Neural progenitor cell (in vitro differentiated cells): Measurements from ENCODE around the gene SLC27A1. TPM values are rescaled to one million over a fixed set of nuclear protein-coding genes. Genes with fewer than 3 reads are reported as not detected.

Experiments used
- DNase-seq: peaks from one replicate; pipeline ENCODE4 v3.0.0-alpha.2; 2016; ENCODE audit warnings: low spot score
- H2AFZ ChIP-seq: fragments of 200-600 bp; sonication (generic); replicated peaks from 2 replicates; pipeline ENCODE4 v1.6.1; 2016; ENCODE audit warnings: antibody characterized with exemption
- H3F3A ChIP-seq: fragments of 200-600 bp; sonication (generic); 2 replicates; pipeline ENCODE4 v1.6.1; 2016; ENCODE audit warnings: antibody characterized with exemption, low read depth
- H3K27ac ChIP-seq: fragments of 200-600 bp; sonication (generic); 2 replicates; pipeline ENCODE4 v1.5.1; 2016; ENCODE audit warnings: mild to moderate bottlenecking
- H3K27me3 ChIP-seq: fragments of 200-600 bp; sonication (generic); 2 replicates; pipeline ENCODE4 v1.6.1; 2016; ENCODE audit warnings: mild to moderate bottlenecking, moderate library complexity
- H3K36me3 ChIP-seq: fragments of 200-600 bp; sonication (generic); 2 replicates; pipeline ENCODE4 v1.5.1; 2016
- H3K4me1 ChIP-seq: fragments of 200-600 bp; sonication (generic); 2 replicates; pipeline ENCODE4 v1.6.1; 2016; ENCODE audit warnings: mixed run types
- H3K4me2 ChIP-seq: fragments of 200-600 bp; sonication (generic); 2 replicates; pipeline ENCODE4 v1.6.1; 2016
- H3K4me3 ChIP-seq: fragments of 200-600 bp; sonication (generic); 2 replicates; pipeline ENCODE4 v1.5.1; 2016
- H3K79me2 ChIP-seq: fragments of 200-600 bp; sonication (generic); 2 replicates; pipeline ENCODE4 v1.6.1; 2016; ENCODE audit warnings: low read depth
- H3K9ac ChIP-seq: fragments of 200-600 bp; sonication (generic); 2 replicates; pipeline ENCODE4 v1.6.1; 2016
- H3K9me3 ChIP-seq: fragments of 200-600 bp; sonication (generic); 2 replicates; pipeline ENCODE4 v1.5.1; 2016; ENCODE audit warnings: low read depth
- H4K20me1 ChIP-seq: fragments of 200-600 bp; sonication (generic); 2 replicates; pipeline ENCODE4 v1.6.1; 2016; ENCODE audit warnings: low read depth
- H3K27ac Mint-ChIP-seq: 3 replicates; pipeline ENCODE4 v1.8.0; 2021; ENCODE audit warnings: mixed read lengths
- H3K27me3 Mint-ChIP-seq: 2 replicates; pipeline ENCODE4 v1.8.0; 2022; ENCODE audit warnings: low read depth, mild to moderate bottlenecking, inconsistent platforms, moderate library complexity, mixed read lengths; ENCODE audit not compliant: insufficient read depth
- H3K36me3 Mint-ChIP-seq: 3 replicates; pipeline ENCODE4 v1.8.0; 2021; ENCODE audit warnings: mixed read lengths
- H3K4me1 Mint-ChIP-seq: 3 replicates; pipeline ENCODE4 v1.8.0; 2021; ENCODE audit warnings: mixed read lengths
- H3K4me3 Mint-ChIP-seq: 3 replicates; pipeline ENCODE4 v1.8.0; 2021; ENCODE audit warnings: mild to moderate bottlenecking, moderate library complexity, mixed read lengths
- H3K9me3 Mint-ChIP-seq: 3 replicates; pipeline ENCODE4 v1.8.0; 2020; ENCODE audit warnings: mixed read lengths
- CTCF ChIP-seq: fragments of 200-600 bp; sonication (generic); IDR thresholded peaks from 2 replicates; pipeline ENCODE4 v1.5.1; 2017; ENCODE audit warnings: antibody characterized with exemption, mild to moderate bottlenecking
- EZH2 ChIP-seq: fragments of 200-600 bp; sonication (generic); IDR thresholded peaks from 2 replicates; pipeline ENCODE4 v1.6.1; 2017; ENCODE audit warnings: antibody characterized with exemption, mild to moderate bottlenecking, moderate library complexity
- EZH2phosphoT487 ChIP-seq: fragments of 200-600 bp; sonication (generic); IDR thresholded peaks from 2 replicates; pipeline ENCODE4 v1.6.1; 2017; ENCODE audit warnings: antibody characterized with exemption
- total RNA-seq: library from RNA; depleted of rRNA; stranded (reverse); fragments of >200 nt; gene quantifications from 2 replicates; pipeline ENCODE4 v1.2.3, GENCODE V29; 2015; ENCODE audit warnings: low replicate concordance

Gene SLC27A1
- total RNA-seq, 1 donor from 2014 or later = 13.9 TPM

DNA sequence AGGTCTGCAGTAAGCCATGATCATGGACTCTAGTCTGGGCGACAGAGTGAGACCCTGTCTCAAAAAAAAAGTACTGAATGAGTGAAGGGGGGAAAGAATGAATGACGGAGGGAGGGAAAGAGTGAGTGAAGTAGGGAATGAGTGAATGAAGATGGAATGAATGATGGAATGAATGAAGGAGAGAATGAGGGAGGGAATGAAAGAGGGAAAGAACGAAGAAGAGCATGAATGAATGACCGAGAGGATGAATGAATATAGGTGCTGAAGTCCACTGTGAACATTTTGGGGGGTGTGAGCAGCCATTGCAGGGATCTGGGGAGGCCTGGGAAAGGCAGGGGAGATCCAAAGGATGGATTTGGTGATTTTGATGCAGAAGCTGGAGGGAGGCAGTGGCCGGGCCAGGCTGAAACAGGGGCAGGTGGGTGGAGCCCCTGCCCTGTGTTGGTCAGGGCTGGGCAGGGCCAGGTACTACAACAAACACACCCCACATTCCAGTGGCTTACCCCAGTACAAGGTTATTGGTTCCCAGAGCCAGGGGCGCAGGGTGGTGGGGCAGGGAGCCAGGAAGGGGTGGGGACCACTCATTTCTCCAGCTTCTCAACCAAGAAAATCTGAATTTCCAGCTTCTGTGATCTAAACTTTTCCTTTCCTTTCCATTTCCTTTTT, 14.3 kb downstream of the SLC27A1 start:
- H3K27me3 ChIP-seq = no peaks in the 10 kb centered on the region
- TF ChIP-seq EZH2phosphoT487 (no peak), CTCF (no peak), EZH2 (no peak)
- H3K36me3 Mint-ChIP-seq = peaks cover 3% of the 10 kb centered on the region
- no peak overlapping the region for H3K27ac ChIP-seq
- H3F3A ChIP-seq = no peaks in the 10 kb centered on the region
- H3K27me3 Mint-ChIP-seq = peaks cover 3% of the 10 kb centered on the region
- no peak overlapping the region for H3K4me3 ChIP-seq
- no peaks in the 10 kb centered on the region for H3K9me3 ChIP-seq
- no peak overlapping the region for H3K4me2 ChIP-seq
- H3K4me1 ChIP-seq = peaks cover 8% of the 10 kb centered on the region
- H3K9ac ChIP-seq = no peak overlapping the region
- H2AFZ ChIP-seq = no peak overlapping the region
- no peak overlapping the region for H3K27ac Mint-ChIP-seq
- H3K4me1 Mint-ChIP-seq = peaks cover 23% of the 10 kb centered on the region
- H3K36me3 ChIP-seq = no peaks in the 10 kb centered on the region
- DNase-seq = no peak
- H3K79me2 ChIP-seq = no peaks in the 10 kb centered on the region
- H3K9me3 Mint-ChIP-seq = no peaks in the 10 kb centered on the region
- H4K20me1 ChIP-seq = peaks cover 16% of the 10 kb centered on the region
- no peak overlapping the region for H3K4me3 Mint-ChIP-seq

DNA sequence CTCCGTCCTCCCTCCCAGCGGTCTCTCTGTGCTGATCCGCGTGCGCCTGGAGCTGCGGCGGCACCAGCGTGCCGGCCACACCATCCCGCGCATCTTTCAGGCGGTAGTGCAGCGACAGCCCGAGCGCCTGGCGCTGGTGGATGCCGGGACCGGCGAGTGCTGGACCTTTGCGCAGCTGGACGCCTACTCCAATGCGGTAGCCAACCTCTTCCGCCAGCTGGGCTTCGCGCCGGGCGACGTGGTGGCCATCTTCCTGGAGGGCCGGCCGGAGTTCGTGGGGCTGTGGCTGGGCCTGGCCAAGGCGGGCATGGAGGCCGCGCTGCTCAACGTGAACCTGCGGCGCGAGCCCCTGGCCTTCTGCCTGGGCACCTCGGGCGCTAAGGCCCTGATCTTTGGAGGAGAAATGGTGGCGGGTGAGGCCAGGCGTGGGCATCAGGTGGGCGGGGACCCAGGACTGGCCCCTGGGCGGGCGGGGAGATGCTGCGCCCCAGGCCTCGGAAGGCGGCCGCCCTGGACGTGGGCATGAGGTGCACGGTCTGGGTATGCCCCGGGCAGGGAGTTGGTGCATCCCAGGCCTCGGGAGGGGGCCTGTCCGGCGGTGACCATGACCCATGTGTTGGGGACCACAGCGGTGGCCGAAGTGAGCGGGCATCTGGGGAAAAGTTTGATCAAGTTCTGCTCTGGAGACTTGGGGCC, 16.4 kb downstream of the SLC27A1 start:
- Mint-ChIP-seq H3K27me3 (peaks cover 6% of the 10 kb centered on the region), H3K9me3 (no peaks in the 10 kb centered on the region), H3K27ac (no peak overlapping the region), H3K4me3 (no peak overlapping the region), H3K4me1 (peaks cover 21% of the 10 kb centered on the region), H3K36me3 (peaks cover 4% of the 10 kb centered on the region)
- no peak for TF ChIP-seq EZH2
- TF ChIP-seq CTCF = no peak
- no peak for TF ChIP-seq EZH2phosphoT487
- peaks cover 15% of the 10 kb centered on the region for H4K20me1 ChIP-seq
- no peak overlapping the region for H3K9ac ChIP-seq
- peaks cover 8% of the 10 kb centered on the region for H3K4me1 ChIP-seq
- no peaks in the 10 kb centered on the region for H3K27me3 ChIP-seq
- H3K9me3 ChIP-seq = no peaks in the 10 kb centered on the region
- H3K36me3 ChIP-seq = no peaks in the 10 kb centered on the region
- H2AFZ ChIP-seq = no peak overlapping the region
- no peaks in the 10 kb centered on the region for H3F3A ChIP-seq
- DNase-seq = no peak
- H3K4me3 ChIP-seq = no peak overlapping the region
- no peaks in the 10 kb centered on the region for H3K79me2 ChIP-seq
- no peak overlapping the region for H3K27ac ChIP-seq
- H3K4me2 ChIP-seq = no peak overlapping the region

DNA sequence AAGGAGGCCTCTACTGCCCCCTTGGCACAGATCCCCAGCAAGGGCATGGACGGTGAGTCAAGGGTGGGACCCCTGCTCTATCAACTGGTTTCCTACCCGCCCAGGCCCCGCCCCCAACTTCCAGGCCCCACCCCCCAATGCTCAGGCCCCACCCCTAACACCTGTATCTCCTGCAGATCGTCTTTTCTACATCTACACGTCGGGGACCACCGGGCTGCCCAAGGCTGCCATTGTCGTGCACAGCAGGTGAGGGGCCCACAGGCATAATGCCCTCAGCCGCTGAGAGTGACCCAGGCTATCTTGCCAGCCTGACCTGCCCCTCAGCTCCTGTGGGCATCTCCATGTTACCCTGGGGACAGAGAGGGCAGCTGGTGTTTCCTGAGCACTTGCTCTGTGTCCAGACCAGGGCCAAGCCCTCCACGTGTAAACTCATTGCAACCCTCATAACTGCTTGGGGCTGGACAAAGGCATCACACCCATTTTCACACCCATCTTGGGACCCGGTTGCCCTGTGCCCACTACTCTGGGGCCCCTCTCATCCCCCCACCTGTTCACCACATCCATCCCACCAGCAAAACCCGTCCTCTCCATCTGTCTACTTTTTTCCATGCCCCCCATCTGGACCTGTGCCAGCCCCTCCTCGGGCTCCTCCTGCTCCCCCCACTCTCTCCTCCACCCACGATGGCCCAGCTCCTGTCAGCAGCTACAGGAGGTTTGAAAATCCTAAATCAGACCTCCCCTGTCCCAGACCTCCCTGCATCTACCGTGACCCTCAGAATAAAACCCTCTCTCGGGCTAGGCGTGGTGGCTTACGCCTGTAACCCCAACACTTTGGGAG, 17.2 kb downstream of the SLC27A1 start:
- H3K9ac ChIP-seq = no peak overlapping the region
- no peak for DNase-seq
- H3K36me3 ChIP-seq = no peaks in the 10 kb centered on the region
- no peak overlapping the region for H3K4me3 ChIP-seq
- peaks cover 15% of the 10 kb centered on the region for H4K20me1 ChIP-seq
- Mint-ChIP-seq H3K4me3 (no peak overlapping the region), H3K27ac (no peak overlapping the region), H3K4me1 (peaks cover 21% of the 10 kb centered on the region), H3K36me3 (peaks cover 4% of the 10 kb centered on the region), H3K27me3 (peaks cover 6% of the 10 kb centered on the region), H3K9me3 (no peaks in the 10 kb centered on the region)
- H3K79me2 ChIP-seq = no peaks in the 10 kb centered on the region
- TF ChIP-seq CTCF (no peak), EZH2phosphoT487 (no peak), EZH2 (no peak)
- H3K4me2 ChIP-seq = no peak overlapping the region
- H3K27me3 ChIP-seq = no peaks in the 10 kb centered on the region
- H3K4me1 ChIP-seq = peaks cover 8% of the 10 kb centered on the region
- H3F3A ChIP-seq = no peaks in the 10 kb centered on the region
- no peak overlapping the region for H2AFZ ChIP-seq
- H3K27ac ChIP-seq = no peak overlapping the region
- H3K9me3 ChIP-seq = no peaks in the 10 kb centered on the region
